Kidney (tissue), 14 donors: Measurements from ENCODE around the gene DEFB132. TPM values are rescaled to one million over a fixed set of nuclear protein-coding genes. Genes with fewer than 3 reads are reported as not detected.

Source experiments
- DNase-seq, 5 donors: peaks; one replicate each; pipeline ENCODE4 v3.0.0-alpha.2; 2013 to 2020
- FAIRE-seq: peaks from 2 replicates; lab custom pipeline; 2012; peaks lifted over from hg19 to GRCh38; lab: Jason Lieb, UNC
- H3K27ac ChIP-seq, 2 donors: one replicate each; pipeline ENCODE4 v1.7.0; 2013; ENCODE audit warnings: low read depth in 2 of 2, low read length in 2 of 2, inconsistent platforms in 1 of 2
- H3K27me3 ChIP-seq: one replicate; pipeline ENCODE4 v1.7.1; 2013; ENCODE audit warnings: low read length, inconsistent platforms; ENCODE audit not compliant: control insufficient read depth, insufficient read depth
- H3K36me3 ChIP-seq, 3 donors: one replicate each; pipeline versions ENCODE4 v1.7.0 to v1.7.1; 2013; ENCODE audit warnings: low read length in 3 of 3, control low read depth in 1 of 3, inconsistent platforms in 1 of 3; ENCODE audit not compliant: insufficient read depth in 3 of 3, control insufficient read depth in 2 of 3
- H3K4me1 ChIP-seq, 3 donors: one replicate each; pipeline versions ENCODE4 v1.7.0 to v1.7.1; 2013; ENCODE audit warnings: low read length in 3 of 3, inconsistent platforms in 1 of 3, low read depth in 1 of 3; ENCODE audit not compliant: control insufficient read depth in 2 of 3, insufficient read depth in 2 of 3
- H3K4me3 ChIP-seq, 3 donors: one replicate each; pipeline versions ENCODE4 v1.7.0 to v1.8.1; 2013; ENCODE audit warnings: low read length in 3 of 3, control low read depth in 1 of 3, inconsistent platforms in 1 of 3
- H3K9ac ChIP-seq, 3 donors: one replicate each; pipeline versions ENCODE4 v1.7.0 to v1.7.1; 2013; ENCODE audit warnings: low read length in 3 of 3, control low read depth in 1 of 3, inconsistent platforms in 1 of 3
- H3K9me3 ChIP-seq, 3 donors: one replicate each; pipeline versions ENCODE4 v1.7.0 to v1.7.1; 2013; ENCODE audit warnings: low read length in 3 of 3, control low read depth in 1 of 3, inconsistent platforms in 1 of 3; ENCODE audit not compliant: control insufficient read depth in 2 of 3, insufficient read depth in 1 of 3
- intact Hi-C: fragments of 100-400 bp; cut with DNase I; formaldehyde crosslinking; loops from one replicate; pipeline ENCODE4 v1.11.1; 2022
- polyA plus RNA-seq: library from polyadenylated mRNA; stranded (reverse); fragments of 350-450 nt; fragmentation: Illumina TruSeq; extraction: RNeasy Lipid Tissue Mini Kit (QIAGEN cat#74804); gene quantifications from one replicate; pipeline ENCODE4 v1.2.3, GENCODE V29; 2014; ENCODE audit warnings: low read depth, low replicate concordance; ENCODE audit not compliant: insufficient read depth
- total RNA-seq: library from RNA; stranded (reverse); fragmentation: NEBNext Ultra II Directional; extraction: Animal tissue kit (Norgen Biotek cat#: 25700); gene quantifications from one replicate; pipeline ENCODE4 v1.2.1, GENCODE V29; 2021
- TF ChIP-seq, protein P1 (sequence below): IDR thresholded peaks from 3 replicates; pipeline ENCODE4 v1.5.1; 2012; ENCODE audit warnings: mild to moderate bottlenecking, moderate library complexity, borderline replicate concordance; ENCODE audit not compliant: insufficient read depth; ENCODE audit errors: extremely low read depth
- donor health status: control.
- donor health status: control.
- donor health status: control.
- donor health status: control.
- donor health status: control.
- donor health status: DM: yes; HTN: yes; CAD: no.
- donor health status: Normal renal cell carcinoma (clear cell type).

DEFB132 gene
- total and polyA plus RNA-seq, 2 donors from 2014 or later: 0.24 TPM; not detected in 1

DNA sequence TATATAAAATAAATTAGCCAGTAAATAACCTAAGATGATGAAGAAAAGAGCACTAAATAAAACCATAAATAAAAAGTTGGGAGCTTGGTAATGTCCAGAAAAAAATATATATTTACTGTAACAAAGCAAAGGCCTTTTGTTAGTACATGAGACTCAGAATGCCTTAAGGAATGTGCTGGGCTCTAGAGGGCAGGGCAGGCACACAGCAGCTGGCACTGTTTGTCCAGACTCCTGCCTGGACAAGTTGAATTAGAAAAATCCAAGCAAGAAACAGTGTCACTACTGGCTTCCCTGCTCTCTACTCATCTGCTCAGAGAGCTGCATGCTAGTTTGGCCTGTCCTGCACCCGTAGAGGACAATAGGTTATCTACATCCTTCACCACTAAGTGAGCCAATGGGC lies 21.6 kb upstream of the DEFB132 start:
- peaks cover 0 to 2% (median 0%) of the 10 kb centered on the region in 3 donors for H3K4me1 ChIP-seq
- FAIRE-seq: no peak
- intact Hi-C loops: no loop called here
- no peak overlapping the region for H3K27ac ChIP-seq
- no peak overlapping the region for H3K9ac ChIP-seq
- no peaks in the 10 kb centered on the region for H3K36me3 ChIP-seq
- H3K4me3 ChIP-seq: no peak overlapping the region
- H3K27me3 ChIP-seq: no peaks in the 10 kb centered on the region
- peak in 2 of 5 donors; percentile 29 to 38 for DNase-seq
- no peaks in the 10 kb centered on the region for H3K9me3 ChIP-seq
- TF ChIP-seq, protein P1, sequence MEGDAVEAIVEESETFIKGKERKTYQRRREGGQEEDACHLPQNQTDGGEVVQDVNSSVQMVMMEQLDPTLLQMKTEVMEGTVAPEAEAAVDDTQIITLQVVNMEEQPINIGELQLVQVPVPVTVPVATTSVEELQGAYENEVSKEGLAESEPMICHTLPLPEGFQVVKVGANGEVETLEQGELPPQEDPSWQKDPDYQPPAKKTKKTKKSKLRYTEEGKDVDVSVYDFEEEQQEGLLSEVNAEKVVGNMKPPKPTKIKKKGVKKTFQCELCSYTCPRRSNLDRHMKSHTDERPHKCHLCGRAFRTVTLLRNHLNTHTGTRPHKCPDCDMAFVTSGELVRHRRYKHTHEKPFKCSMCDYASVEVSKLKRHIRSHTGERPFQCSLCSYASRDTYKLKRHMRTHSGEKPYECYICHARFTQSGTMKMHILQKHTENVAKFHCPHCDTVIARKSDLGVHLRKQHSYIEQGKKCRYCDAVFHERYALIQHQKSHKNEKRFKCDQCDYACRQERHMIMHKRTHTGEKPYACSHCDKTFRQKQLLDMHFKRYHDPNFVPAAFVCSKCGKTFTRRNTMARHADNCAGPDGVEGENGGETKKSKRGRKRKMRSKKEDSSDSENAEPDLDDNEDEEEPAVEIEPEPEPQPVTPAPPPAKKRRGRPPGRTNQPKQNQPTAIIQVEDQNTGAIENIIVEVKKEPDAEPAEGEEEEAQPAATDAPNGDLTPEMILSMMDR: peak; percentile 16

DNA sequence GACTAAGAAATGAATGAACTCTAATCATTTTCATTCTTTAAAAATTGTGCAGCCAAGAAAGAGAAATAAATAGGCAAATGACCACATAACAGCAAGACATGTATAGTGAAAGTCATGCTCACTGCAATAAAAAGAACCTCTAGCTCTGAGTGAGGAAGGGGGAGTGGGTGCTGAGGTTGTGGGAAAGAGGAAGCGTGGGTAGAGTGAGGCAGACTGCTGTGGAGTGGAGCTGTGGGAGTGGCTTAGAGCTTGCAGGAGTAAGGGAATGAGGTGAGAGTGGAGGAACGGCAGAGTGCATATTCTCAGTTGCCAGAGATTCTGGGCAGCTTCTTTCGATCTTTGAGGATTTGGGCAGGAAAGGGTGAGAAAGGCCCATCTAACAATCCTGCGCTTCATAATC lies 20.0 kb upstream of the DEFB132 start:
- Histone ChIP-seq H3K27me3 (no peaks in the 10 kb centered on the region), H3K4me1 (peaks cover 0 to 2% (median 0%) of the 10 kb centered on the region in 3 donors), H3K27ac (no peak overlapping the region), H3K36me3 (no peaks in the 10 kb centered on the region), H3K9ac (no peak overlapping the region), H3K9me3 (no peaks in the 10 kb centered on the region), H3K4me3 (no peak overlapping the region)
- DNase-seq (no peak), FAIRE-seq (no peak)
- intact Hi-C loops: no loop called here
- TF ChIP-seq, protein P1: no peak

DNA sequence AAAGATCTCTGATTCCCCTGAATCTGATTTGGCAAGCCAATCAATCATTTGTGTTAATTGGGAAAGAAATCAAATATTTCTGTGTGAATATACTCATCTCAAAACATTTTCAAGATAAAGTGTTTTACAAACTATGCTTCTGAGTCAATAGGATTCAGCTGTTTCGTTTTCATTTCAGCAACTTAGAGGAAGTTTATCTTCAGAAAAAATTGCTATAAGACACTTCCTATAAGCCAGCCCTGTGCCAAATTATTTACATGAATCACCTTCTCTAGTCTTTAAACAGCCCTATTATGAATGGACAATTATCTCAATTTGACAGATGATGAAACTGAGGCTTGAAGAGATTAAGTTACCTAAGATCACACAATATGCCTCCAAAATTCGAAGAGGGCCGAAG lies 19.6 kb upstream of the DEFB132 start:
- Histone ChIP-seq H3K9ac (no peak overlapping the region), H3K9me3 (no peaks in the 10 kb centered on the region), H3K27ac (no peak overlapping the region), H3K27me3 (no peaks in the 10 kb centered on the region), H3K4me3 (no peak overlapping the region), H3K36me3 (no peaks in the 10 kb centered on the region), H3K4me1 (peaks cover 0 to 2% (median 0%) of the 10 kb centered on the region in 3 donors)
- no peak for FAIRE-seq
- DNase-seq: no peak
- intact Hi-C loops: no loop called here
- TF ChIP-seq, protein P1: no peak

DNA sequence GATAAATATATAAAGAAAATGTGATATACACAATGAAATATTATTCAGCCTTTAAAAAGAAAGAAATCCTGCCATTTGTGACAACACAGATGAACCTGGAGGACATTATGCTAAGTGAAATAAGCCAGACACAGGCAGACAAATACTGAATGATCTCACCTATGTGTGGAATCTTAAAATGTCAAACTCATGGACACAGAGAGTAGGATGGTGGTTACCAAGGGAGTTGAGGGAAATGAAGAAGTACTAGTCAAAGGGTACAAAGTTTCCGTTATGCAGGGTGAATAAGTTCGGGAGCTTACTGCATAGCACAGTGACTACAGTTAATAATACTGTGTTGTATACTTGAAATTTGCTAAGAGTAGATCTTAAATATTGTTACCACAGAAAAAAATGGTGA lies 14.6 kb upstream of the DEFB132 start:
- Histone ChIP-seq H3K9ac (no peak overlapping the region), H3K27ac (no peak overlapping the region), H3K4me1 (no peaks in the 10 kb centered on the region), H3K36me3 (no peaks in the 10 kb centered on the region), H3K27me3 (no peaks in the 10 kb centered on the region), H3K4me3 (no peak overlapping the region), H3K9me3 (peaks cover 0 to 4% (median 0%) of the 10 kb centered on the region in 3 donors)
- TF ChIP-seq, protein P1: no peak
- DNase-seq: no peak
- intact Hi-C loops: no loop called here
- no peak for FAIRE-seq
